GM04503 (cell line): ENCODE measurements around the gene NCLN.
"Not testable (repeated sequence)": the region's sequence is repeated elsewhere in the genome, so short reads cannot be mapped to it uniquely, and the experiment has no call there.

ENCODE experiments used
- DNase-seq: peaks from one replicate; pipeline ENCODE4 v3.0.0-alpha.2; 2012; ENCODE audit warnings: low read depth

The NCLN gene

GRCh38 chr19:3183721-3184641, 1.7 kb upstream of the NCLN start:
- no peak for DNase-seq

GRCh38 chr19:3184847-3185460, 776 bp upstream of the NCLN start:
- DNase-seq, result no peak

DNA sequence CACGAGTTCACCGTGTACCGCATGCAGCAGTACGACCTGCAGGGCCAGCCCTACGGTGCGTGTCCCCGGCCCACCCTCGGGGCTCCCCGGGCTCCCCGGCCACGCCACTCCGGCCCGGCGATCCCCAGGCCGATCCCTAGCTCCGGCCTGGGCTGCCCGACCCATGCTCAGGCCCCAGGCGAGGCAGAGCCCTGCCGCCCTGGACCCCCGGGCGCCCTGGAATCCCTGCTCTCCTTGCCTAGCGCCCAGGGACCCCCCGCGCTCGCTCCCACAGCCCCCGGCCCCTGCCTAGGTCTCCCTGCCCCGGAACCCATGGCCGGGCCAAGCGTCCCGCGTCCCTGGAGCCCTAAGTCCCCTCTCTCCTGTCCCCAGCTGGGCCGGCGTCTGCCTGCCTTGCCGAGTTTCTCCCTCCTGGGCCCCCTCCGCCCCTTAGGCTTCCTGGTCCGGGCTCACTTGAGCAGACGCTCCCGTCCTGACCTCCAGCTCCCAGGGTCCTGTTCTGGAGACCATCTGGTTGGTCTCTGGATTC, 494 bp downstream of the NCLN start:
- DNase-seq, result no peak

- DNase-seq, result no peak
These were observed 1.3 kb downstream of the NCLN start for GRCh38 chr19:3186891-3187661.

GRCh38 chr19:3187662-3188511, 2.2 kb downstream of the NCLN start:
- DNase-seq, result no peak

GRCh38 chr19:3188627-3189596, 3.2 kb downstream of the NCLN start:
- no peak for DNase-seq

DNA sequence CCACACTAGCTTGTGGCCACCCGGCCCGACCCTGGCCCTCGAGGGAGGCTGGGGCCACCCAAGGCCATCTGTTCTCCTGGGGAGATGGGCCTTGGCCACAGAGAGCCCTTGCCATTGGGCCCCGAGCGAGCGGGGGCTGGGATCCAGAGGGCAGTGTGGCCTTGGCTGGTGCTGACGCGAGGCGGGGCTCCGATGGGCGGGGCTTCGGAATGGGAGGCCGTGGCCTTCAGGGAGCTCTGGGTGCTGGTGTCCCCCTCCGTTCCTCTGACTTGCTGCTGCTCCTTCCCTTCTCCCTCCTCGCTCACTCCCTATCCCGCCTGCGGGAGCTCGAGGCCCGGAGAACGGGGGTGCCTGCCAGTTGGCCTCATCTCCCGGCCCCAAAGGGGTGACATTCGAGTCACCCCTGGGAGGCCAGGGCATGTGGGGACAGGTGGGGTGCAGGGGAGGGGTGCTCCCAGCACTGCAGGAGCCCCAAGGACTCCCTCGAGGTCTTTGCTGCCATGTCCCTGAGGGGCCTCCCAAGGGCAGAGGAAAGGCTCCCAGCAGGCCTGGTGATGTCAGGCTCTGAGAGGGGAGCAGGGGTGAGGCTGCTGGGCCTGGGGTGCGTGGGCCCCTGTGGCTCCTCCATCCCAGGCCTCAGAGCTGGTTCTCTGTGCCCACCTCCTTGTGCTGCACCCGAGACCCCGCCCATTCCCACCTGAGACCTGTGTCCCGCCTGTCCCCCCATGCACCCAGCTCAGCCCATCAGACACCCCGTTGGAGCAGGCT, 4.2 kb downstream of the NCLN start:
- DNase-seq, result no peak

- DNase-seq, result no peak
These were observed 4.7 kb downstream of the NCLN start for GRCh38 chr19:3190470-3190770.

DNA sequence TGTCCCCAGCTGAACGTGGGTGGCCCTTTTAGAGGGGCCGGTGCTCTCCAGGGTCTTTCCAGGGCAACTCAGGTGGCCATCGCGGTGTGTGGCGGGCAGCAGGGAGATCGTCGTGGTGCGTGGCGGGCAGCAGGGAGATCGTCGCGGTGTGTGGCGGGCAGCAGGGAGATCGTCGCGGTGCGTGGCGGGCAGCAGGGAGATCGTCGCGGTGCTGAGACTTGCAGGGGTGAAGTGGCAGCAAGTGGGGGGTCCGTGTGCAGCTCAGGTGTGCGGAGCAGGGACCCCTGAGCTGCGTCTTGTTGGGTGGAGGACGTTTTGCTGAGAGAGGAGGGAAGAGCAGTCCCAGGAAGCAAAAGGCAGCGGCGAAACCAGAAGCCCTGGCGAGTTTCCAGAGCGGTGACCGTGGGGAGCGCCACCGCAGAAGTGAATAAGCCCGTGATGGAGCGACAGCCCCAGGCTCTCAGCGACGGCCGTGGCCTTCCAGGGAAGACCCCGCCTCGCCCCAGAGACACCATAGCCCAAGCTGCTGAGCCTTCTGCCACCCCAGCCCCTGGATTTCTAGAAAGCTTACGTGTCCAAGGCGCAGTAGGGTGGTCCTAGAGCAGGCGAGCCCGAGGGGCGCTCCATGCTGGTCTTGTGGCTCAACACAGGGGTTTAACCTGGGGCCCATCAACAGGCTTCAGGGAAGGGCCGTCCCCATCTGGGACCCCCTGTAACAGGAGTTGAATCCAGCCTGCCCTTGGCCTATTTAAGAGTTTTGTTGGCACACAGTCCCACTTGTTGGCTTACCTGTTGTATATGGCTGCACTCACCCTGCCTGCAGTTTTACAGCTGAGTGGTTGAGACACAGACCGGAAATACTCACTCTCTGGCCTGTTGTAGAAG, 5.4 kb downstream of the NCLN start:
- no peak for DNase-seq

DNA sequence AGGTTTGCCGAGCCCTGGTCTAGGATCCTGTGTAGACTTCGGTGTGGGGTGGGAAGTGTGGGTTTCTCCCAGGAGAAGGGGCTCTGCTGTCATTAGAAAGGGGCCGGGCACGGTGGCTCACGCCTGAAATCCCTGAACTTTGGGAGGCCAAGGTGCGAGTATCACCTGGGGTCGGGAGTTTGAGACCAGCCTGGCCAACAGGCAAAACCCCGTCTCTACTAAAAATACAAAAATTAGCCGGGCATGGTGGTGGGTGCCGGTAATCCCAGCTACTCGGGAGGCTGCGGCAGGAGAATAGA, 6.0 kb downstream of the NCLN start:
- DNase-seq, result not testable (repeated sequence)

GRCh38 chr19:3192228-3192635, 6.5 kb downstream of the NCLN start:
- no peak for DNase-seq

DNA sequence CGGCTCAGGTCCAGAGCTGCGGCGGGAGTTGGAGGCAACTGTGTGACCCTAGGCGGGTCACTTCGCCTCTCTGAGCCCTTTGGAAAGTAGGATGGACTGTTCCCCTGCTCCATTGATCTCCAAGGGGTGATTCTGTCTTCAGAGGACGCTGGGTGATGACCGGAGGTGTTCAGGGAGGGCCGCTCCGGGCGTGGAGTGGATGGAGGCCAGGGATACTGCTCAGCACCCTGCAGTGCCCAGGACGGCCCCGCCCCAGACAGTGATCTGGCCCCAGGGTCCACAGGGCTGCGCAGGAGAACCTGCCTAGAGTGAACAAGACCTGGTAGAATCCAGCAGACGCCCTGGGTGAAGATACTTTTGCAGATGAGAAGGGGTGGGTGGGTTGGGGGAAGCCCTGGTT, 7.0 kb downstream of the NCLN start:
- DNase-seq, result no peak

- no peak for DNase-seq
These were observed 7.8 kb downstream of the NCLN start for GRCh38 chr19:3193256-3194105.

GRCh38 chr19:3194106-3195087, 8.7 kb downstream of the NCLN start:
- DNase-seq, result no peak

DNA sequence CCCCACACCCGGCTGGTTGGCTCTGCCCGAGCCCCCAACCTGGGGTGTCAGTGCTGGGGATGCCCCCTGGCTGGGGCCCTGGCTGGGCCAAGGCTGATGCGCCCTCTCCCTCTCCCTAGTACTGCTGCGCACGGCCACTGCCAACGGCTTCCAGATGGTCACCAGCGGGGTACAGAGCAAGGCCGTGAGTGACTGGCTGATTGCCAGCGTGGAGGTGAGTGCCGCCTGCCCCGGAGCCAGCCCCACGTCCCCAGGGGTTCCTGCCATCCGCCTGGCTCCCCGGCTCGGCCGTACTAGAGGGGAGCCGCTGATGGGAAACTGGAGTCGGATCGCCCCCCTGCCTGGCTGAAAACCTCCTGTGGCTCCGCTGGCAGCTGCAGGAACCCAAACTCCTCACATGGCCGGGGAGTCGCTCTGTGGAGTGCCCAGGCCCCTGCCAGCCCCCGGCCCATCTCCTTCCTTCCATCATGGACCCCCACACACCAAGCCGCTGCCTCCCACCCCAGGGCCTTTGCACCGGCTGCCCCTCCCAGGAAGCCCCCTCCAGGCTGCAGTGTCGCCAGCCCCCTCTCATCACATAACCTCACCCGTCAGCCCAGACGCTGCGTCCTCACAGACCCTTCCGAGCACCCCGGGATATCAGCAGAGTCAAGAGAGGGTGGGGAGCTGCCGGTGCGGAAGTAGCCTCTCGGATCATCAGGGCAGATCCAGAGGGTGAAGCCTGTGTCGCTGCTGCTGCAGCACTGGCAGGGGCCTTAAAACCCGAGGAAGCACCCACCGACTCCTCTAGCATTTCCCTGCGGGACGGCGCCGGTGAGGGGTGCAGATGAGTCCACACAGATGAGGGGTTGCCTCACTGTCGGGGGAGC, 10.6 kb downstream of the NCLN start:
- DNase-seq, result no peak

- DNase-seq, result no peak
These were observed 11.1 kb downstream of the NCLN start for GRCh38 chr19:3196933-3197205.
